ENCODE measurements around the gene ERICH2. TPM values are rescaled to one million over a fixed set of nuclear protein-coding genes. Genes with fewer than 3 reads are reported as not detected.

The ERICH2 gene
- total RNA-seq, 1 experiment from 2014 or later = 2.4 TPM

- ChIA-PET CTCF (no interaction called here), POLR2A (interaction anchor here (1.8 kb wide), 1 partner anchor 11 kb away, joined by 4 read pairs; no protein-coding TSS in a partner anchor), RAD21 (ENCODE audit: low non-redundant PET in 1 of 2, low total read pairs in 2 of 2, uncharacterized antibody in 2 of 2, unreplicated experiment in 2 of 2) (no interaction called here)
- H3K79me2 ChIP-seq (ENCODE audit: insufficient read depth, low read length) = no peaks in the 10 kb centered on the region
- no peak overlapping the region for H2AFZ ChIP-seq (ENCODE audit: low read depth, low read length, poor library complexity, severe bottlenecking)
- no peaks in the 10 kb centered on the region for H4K20me1 ChIP-seq (ENCODE audit: insufficient read depth)
- no peaks in the 10 kb centered on the region for H3K36me3 ChIP-seq (ENCODE audit: control insufficient read depth in 1 of 2, insufficient read depth in 2 of 2, low read length in 2 of 2)
- H3K9me3 ChIP-seq (ENCODE audit: control insufficient read depth in 1 of 2, insufficient read depth in 1 of 2, low read depth in 1 of 2, low read length in 2 of 2) = no peaks in the 10 kb centered on the region
- DNase-seq (ENCODE audit: low read depth, low spot score) = no peak
- no peaks in the 10 kb centered on the region for H3K4me1 ChIP-seq (ENCODE audit: control insufficient read depth in 1 of 2, insufficient read depth in 2 of 2, low read length in 2 of 2)
- H3K9ac ChIP-seq (ENCODE audit: low read length) = no peak overlapping the region
- no peaks in the 10 kb centered on the region for H3K9me2 ChIP-seq (ENCODE audit: insufficient read depth)
- no peak for TF ChIP-seq CEBPB (IDR thresholded peaks at IDR 0.05; ENCODE audit: low read depth)
- no peak for TF ChIP-seq ELF1 (IDR thresholded peaks at IDR 0.05; ENCODE audit: borderline replicate concordance, low read depth)
- TF ChIP-seq ZFX (IDR thresholded peaks at IDR 0.05) = no peak
- no peak for TF ChIP-seq REST (IDR thresholded peaks at IDR 0.05; ENCODE audit: low read depth)
- no peak for TF ChIP-seq SRF (IDR thresholded peaks at IDR 0.05; ENCODE audit: low read depth)
- no peak for TF ChIP-seq POLR2AphosphoS5 (IDR thresholded peaks at IDR 0.05; ENCODE audit: low read depth, low read length)
- no peak for TF ChIP-seq POLR2A (IDR thresholded peaks at IDR 0.05; ENCODE audit: borderline replicate concordance, extremely low read depth, insufficient read depth, insufficient read length)
- TF ChIP-seq ZBTB33 (IDR thresholded peaks at IDR 0.05; ENCODE audit: extremely low read depth, insufficient replicate concordance, low read length) = no peak
- no peak for TF ChIP-seq MAX (IDR thresholded peaks at IDR 0.05)
- no peak for TF ChIP-seq EZH2phosphoT487 (IDR thresholded peaks at IDR 0.05; ENCODE audit: borderline replicate concordance)
- TF ChIP-seq SIN3A (IDR thresholded peaks at IDR 0.05; ENCODE audit: low read depth) = no peak
- no peak for TF ChIP-seq YY1 (IDR thresholded peaks at IDR 0.05; ENCODE audit: extremely low read depth, insufficient replicate concordance, low read depth, low read length)
- TF ChIP-seq TCF7L2 (IDR thresholded peaks at IDR 0.05; ENCODE audit: borderline replicate concordance, extremely low read depth, insufficient read depth, insufficient read length) = no peak
- no peak for TF ChIP-seq JUND (IDR thresholded peaks at IDR 0.05)
- no peak for TF ChIP-seq EZH2 (IDR thresholded peaks at IDR 0.05)
- TF ChIP-seq SP1 (IDR thresholded peaks at IDR 0.05; ENCODE audit: low read depth) = no peak
- no peak for TF ChIP-seq CBX3 (IDR thresholded peaks at IDR 0.05; ENCODE audit: low read depth)
- no peak for TF ChIP-seq FOSL1 (IDR thresholded peaks at IDR 0.05; ENCODE audit: low read depth)
- TF ChIP-seq EGR1 (IDR thresholded peaks at IDR 0.05; ENCODE audit: low read depth) = no peak
- no peak for TF ChIP-seq RAD21 (IDR thresholded peaks at IDR 0.05; ENCODE audit: low read depth)
- no peak for ATAC-seq
- no TSS peak for BruUV-seq (replicated peaks)
- no peak overlapping the region for H3K4me2 ChIP-seq (ENCODE audit: low read length)
- H3K27ac ChIP-seq (ENCODE audit: low read depth, low read length) = no peak overlapping the region
- H3K4me3 ChIP-seq (replicated peaks in 1 of 2; ENCODE audit: low read depth in 1 of 2, low read length in 2 of 2) = no peak overlapping the region
- intact Hi-C loops (cut with micrococcal nuclease) = no loop called here
- H3K27me3 ChIP-seq (ENCODE audit: insufficient read depth, low read length) = no peaks in the 10 kb centered on the region
Observed at GRCh38 chr2:170783549-170783948, 13.4 kb downstream of the ERICH2 start.
